ENCODE measurements around the gene IRF3.
"Not testable (repeated sequence)": the region's sequence is repeated elsewhere in the genome, so short reads cannot be mapped to it uniquely, and the experiment has no call there.

IRF3 gene

DNA sequence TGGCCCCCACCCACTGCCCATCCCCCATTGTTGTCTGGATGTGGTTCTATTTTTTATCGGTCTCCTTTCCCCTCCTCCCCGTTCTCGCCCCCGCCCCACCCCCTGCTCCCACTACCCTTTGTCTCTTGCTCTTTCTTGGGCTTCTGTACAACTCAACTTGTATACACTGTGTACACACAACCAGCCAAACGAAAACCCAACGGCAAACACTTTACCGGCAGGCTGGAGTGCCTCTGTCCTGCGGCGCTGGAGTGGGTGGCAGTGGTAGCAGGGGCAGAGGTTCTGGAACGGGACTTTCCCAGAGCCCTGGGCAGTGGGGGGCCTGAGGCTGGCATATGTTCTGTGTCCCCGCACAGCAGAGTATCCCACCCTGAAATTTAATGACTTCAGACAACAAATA is 39.4 kb downstream of the IRF3 start:
- H3K9me2 ChIP-seq (replicated peaks; ENCODE audit: control insufficient read depth, low read length), result no peaks in the 10 kb centered on the region
- H3F3A ChIP-seq (ENCODE audit: control insufficient read depth, insufficient read depth), result no peaks in the 10 kb centered on the region
- H3K9me3 ChIP-seq (ENCODE audit: control insufficient read depth, insufficient read depth, low read length), result no peaks in the 10 kb centered on the region
- H3K27ac ChIP-seq (ENCODE audit: low read depth, low read length), result no peak overlapping the region
- TF ChIP-seq CTCF (IDR thresholded peaks at IDR 0.05; ENCODE audit: low read depth, low read length, poor library complexity, severe bottlenecking) (no peak), EZH2phosphoT487 (IDR thresholded peaks at IDR 0.05; ENCODE audit: borderline replicate concordance, low read length) (no peak)
- H3K27me3 ChIP-seq (ENCODE audit: control insufficient read depth, low read length), result no peaks in the 10 kb centered on the region
- H3K36me3 ChIP-seq (ENCODE audit: control insufficient read depth, low read length), result peaks cover 27% of the 10 kb centered on the region
- no peaks in the 10 kb centered on the region for H3K4me1 ChIP-seq (ENCODE audit: control insufficient read depth, low read length)
- no peaks in the 10 kb centered on the region for H3K79me2 ChIP-seq (ENCODE audit: control insufficient read depth, low read length)
- no peak overlapping the region for H3K4me3 ChIP-seq (ENCODE audit: low read length)
- no peak overlapping the region for H3K4me2 ChIP-seq (ENCODE audit: low read length)
- no peaks in the 10 kb centered on the region for H4K20me1 ChIP-seq (ENCODE audit: control insufficient read depth, insufficient read depth, low read depth, low read length)

DNA sequence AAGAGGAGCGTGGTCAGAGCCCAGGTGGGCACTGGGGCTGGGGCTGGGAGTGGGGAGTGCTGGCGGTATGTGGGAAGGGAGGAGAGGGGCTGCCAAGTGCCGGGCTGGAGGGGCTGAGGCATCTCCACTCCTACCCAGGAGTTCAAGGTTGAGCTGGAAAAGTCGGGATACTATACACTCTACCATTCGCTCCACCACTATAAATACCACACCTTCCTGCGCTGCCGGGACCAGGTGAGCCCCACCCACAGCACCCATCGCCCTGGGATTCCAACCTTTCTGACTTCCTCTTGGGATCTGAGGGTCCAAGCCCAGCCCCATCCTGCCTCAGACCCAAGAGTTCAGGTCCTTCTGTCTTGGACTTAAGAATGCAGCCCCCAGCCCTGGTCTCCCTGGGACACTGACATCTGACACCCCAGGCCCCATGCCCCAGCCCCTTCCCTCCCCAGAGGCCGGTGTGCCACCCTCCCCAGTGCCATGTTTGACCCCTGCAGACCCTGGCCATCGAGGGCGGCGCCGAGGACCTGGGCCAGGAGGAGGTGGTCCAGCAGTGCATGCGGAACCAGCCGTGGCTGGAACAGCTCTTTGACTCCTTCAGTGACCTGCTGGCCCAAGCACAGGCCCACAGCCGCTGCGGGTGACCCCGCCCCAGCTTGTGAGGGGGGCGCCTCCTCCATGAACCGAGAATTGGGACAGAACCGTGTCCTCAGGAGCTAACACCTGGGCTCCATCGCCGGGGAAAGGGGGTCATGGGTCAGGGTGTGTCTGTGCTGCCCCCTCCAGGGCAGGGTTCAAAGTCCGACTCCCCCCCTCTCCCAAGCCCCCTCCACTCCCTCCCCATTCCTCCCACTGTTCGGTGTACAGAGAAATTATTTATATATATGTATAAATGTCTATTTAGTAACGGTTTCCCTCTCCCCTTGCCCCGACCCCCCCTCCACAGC is 40.4 kb downstream of the IRF3 start:
- Histone ChIP-seq H3K36me3 (ENCODE audit: control insufficient read depth, low read length) (peaks cover 29% of the 10 kb centered on the region), H3K79me2 (ENCODE audit: control insufficient read depth, low read length) (no peaks in the 10 kb centered on the region), H3K4me3 (ENCODE audit: low read length) (no peak overlapping the region), H3K27me3 (ENCODE audit: control insufficient read depth, low read length) (no peaks in the 10 kb centered on the region), H3F3A (ENCODE audit: control insufficient read depth, insufficient read depth) (no peaks in the 10 kb centered on the region), H3K9me2 (replicated peaks; ENCODE audit: control insufficient read depth, low read length) (no peaks in the 10 kb centered on the region), H3K9me3 (ENCODE audit: control insufficient read depth, insufficient read depth, low read length) (no peaks in the 10 kb centered on the region), H3K4me2 (ENCODE audit: low read length) (no peak overlapping the region), H3K27ac (ENCODE audit: low read depth, low read length) (no peak overlapping the region), H4K20me1 (ENCODE audit: control insufficient read depth, insufficient read depth, low read depth, low read length) (no peaks in the 10 kb centered on the region), H3K4me1 (ENCODE audit: control insufficient read depth, low read length) (no peaks in the 10 kb centered on the region)
- TF ChIP-seq CTCF (IDR thresholded peaks at IDR 0.05; ENCODE audit: low read depth, low read length, poor library complexity, severe bottlenecking), result no peak
- TF ChIP-seq EZH2phosphoT487 (IDR thresholded peaks at IDR 0.05; ENCODE audit: borderline replicate concordance, low read length), result no peak

DNA sequence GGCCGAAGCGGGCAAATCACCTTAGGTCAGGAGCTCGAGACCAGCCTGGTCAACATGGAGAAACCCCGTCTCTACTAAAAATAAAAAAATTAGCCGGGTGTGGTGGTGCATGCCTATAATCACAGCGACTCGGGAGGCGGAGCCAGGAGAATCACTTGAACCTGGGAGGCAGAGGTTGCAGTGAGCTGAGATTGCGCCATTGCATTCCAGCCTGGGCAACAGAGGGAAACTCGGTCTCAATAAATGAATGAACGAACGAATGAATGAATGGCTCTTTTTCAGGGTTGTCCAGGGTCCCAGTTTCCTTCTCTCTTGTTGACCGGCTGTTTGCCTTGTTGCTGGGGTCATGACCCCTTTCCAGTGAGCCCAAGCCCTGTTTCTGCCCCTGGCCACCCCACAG is 47.8 kb downstream of the IRF3 start:
- H4K20me1 ChIP-seq (ENCODE audit: control insufficient read depth, insufficient read depth, low read depth, low read length); H3K9me2 ChIP-seq (replicated peaks; ENCODE audit: control insufficient read depth, low read length); H3K27ac ChIP-seq (ENCODE audit: low read depth, low read length); H3K79me2 ChIP-seq (ENCODE audit: control insufficient read depth, low read length); H3F3A ChIP-seq (ENCODE audit: control insufficient read depth, insufficient read depth); H3K27me3 ChIP-seq (ENCODE audit: control insufficient read depth, low read length); H3K9me3 ChIP-seq (ENCODE audit: control insufficient read depth, insufficient read depth, low read length); H3K4me1 ChIP-seq (ENCODE audit: control insufficient read depth, low read length); H3K4me3 ChIP-seq (ENCODE audit: low read length); H3K4me2 ChIP-seq (ENCODE audit: low read length): not testable (repeated sequence)
- peaks cover 63% of the 10 kb centered on the region for H3K36me3 ChIP-seq (ENCODE audit: control insufficient read depth, low read length)

DNA sequence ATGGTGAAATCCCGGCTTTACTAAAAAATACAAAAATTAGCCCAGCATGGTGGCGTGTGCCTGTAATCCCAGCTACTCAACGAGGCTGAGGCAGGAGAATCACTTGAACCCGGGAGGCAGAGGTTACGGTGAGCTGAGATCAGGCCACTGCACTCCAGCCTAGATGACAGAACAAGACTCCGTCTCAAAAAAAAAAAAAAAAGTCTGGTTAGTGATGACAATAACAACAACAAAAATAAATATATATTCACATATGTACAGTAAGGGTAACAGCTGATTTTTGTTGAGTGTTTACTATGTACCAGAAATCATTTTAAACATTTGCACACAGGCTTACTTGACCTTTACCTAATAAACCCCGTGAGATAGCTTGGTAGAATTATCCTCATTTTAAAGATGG is 48.7 kb downstream of the IRF3 start:
- Histone ChIP-seq H3K4me1 (ENCODE audit: control insufficient read depth, low read length) (no peaks in the 10 kb centered on the region), H3K36me3 (ENCODE audit: control insufficient read depth, low read length) (peaks cover 61% of the 10 kb centered on the region), H3K27me3 (ENCODE audit: control insufficient read depth, low read length) (no peaks in the 10 kb centered on the region), H3K9me3 (ENCODE audit: control insufficient read depth, insufficient read depth, low read length) (no peaks in the 10 kb centered on the region), H3K4me2 (ENCODE audit: low read length) (no peak overlapping the region), H3K79me2 (ENCODE audit: control insufficient read depth, low read length) (peaks cover 15% of the 10 kb centered on the region), H3K4me3 (ENCODE audit: low read length) (no peak overlapping the region), H3K27ac (ENCODE audit: low read depth, low read length) (no peak overlapping the region), H3K9me2 (replicated peaks; ENCODE audit: control insufficient read depth, low read length) (no peaks in the 10 kb centered on the region), H4K20me1 (ENCODE audit: control insufficient read depth, insufficient read depth, low read depth, low read length) (peaks cover 4% of the 10 kb centered on the region; the same call in 1 of the 2 replicates), H3F3A (ENCODE audit: control insufficient read depth, insufficient read depth) (0 out of 2 replicates have a peak, but pooled peaks cover 5% of the 10 kb centered on the region)
- no peak for TF ChIP-seq EZH2phosphoT487 (IDR thresholded peaks at IDR 0.05; ENCODE audit: borderline replicate concordance, low read length)
- TF ChIP-seq CTCF (IDR thresholded peaks at IDR 0.05; ENCODE audit: low read depth, low read length, poor library complexity, severe bottlenecking), result no peak

Measured in DOHH2 (cell line).